GM18517 (cell line): ENCODE data around the gene NEDD4L.
A peak's percentile ranks its signal among the peaks of the same experiment; 100 is the strongest.

ENCODE experiments used
- ATAC-seq: cut with Tn5 transposase; IDR thresholded peaks from one replicate; pipeline ENCODE4 v1.9.1; 2021; ENCODE audit warnings: mild to moderate bottlenecking, moderate library complexity; ENCODE audit not compliant: unreplicated experiment

NEDD4L gene

DNA sequence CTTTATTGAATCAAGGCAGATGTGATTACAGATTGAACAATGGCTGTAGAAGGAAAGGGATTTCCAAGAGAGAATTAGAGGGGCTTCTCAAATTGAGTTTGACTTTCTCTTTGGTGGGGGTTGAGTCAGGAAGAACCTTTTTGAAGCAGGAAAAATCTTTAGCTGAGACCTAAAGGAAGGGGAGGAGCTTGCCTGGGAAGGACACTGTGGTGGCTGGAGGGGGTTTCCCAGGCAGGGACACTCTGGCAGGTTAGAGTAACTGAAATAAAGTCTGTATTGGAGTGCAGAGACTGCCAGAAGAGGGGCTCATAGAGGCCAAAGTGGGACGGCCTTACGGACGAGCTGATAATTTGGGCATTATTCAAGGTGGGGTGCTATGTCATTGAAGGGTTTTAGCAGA is 69.3 kb downstream of the NEDD4L start:
- ATAC-seq, result no peak

DNA sequence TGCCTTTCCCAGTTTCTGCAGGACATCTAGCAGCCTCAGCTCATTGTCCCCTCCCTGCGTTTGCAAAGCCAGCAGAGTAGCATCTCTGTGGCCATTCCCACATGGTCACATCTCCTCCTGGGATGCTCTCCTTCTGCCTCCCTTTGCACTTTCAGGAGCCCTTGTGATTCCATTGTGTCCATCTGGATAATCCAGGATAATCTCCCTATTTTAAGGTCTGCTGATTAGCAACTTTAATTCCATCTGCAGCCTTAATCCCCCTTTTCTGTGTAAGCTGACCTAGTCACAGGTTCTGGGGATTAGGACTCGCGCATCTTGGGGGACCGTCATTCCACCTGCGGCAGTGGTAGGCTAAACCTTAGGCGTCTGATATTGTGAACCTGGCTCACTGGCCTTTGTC is 70.7 kb downstream of the NEDD4L start:
- no peak for ATAC-seq

DNA sequence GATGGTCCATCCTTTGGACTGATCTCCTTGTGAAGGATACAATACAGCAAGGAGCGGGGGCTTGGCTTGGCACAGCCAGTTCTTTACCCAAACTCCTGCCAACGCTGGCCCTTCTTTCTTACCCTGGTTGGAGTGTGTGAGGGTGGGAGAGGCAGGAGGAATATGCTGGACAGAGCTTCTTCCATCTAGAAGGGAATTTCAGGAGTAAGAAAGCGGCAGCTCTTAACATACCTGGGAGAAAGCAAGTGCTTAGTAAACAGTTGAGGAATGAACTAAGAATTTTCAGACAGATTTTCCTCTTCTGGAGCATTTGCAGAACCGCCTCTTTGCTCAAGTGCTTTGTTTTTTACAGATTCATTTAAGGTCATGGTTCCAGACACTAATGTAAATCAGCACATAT is 72.8 kb downstream of the NEDD4L start:
- ATAC-seq, result no peak

DNA sequence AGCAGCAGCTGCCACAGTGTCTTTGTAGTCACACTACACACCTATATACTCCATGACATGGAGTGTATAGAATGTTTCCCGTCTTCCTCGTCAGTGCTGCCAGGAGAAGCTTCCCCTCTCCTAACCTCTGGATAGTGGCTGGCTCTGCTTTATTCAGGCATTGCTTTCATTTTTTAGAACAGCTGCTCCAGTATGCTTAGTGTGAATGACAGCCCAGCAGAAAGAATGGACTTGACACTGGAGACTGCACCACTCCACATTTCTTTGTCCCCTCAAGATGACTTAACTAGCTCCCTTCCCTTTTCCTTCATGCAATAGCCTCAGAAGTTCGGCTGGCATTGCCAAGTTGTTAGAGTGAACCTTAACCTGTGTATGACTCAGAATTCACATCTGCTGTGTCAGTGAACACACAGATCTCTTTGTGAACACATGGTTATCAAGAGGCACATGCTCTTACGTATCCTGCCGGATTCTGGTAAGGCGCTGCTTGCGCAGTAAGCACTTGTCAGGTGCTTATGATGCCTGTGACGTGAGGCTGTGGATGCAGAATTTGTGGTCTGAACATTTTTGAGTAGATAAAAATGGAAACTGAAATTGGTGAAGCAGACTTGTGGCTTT is 73.9 kb downstream of the NEDD4L start:
- ATAC-seq, result no peak

DNA sequence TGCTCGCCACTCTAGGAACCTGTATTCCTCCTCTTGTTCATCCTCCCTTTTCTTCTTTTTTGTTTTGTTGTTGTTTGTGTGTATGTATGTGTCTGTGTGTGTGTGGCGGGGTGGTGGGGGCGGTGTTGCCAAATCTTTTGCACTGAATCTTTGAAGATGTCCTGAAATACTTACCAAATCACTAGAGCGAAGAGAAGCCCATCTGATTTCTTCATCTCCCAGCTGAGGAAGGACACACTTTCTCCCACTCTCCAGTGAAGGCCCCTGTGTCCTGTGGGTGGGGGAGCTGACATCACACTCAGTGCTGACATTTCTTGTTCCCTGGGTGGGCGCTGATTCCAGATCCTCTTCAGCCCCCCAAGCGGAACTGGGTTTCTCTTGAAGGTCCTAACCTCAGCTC is 74.5 kb downstream of the NEDD4L start:
- no peak for ATAC-seq

DNA sequence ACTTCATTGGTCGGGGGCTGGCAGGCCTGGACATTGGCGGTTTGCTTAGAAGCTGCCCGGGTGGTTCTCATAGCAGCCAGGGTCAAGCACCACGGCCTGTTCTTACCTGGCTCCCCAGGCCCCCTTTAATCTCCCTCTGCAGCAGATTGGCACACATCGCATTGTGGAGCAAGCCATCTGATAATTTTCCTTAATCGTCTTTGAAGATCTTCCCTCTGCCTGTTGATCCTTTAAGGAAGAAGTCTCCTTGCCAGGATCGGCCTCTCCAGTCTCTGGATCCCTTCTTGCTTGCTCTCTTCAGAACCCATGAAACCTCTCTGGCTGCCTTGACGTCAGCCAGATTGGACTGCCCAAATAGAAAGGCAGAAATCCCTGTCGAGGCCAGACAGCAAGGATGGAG is 75.8 kb downstream of the NEDD4L start:
- no peak for ATAC-seq

DNA sequence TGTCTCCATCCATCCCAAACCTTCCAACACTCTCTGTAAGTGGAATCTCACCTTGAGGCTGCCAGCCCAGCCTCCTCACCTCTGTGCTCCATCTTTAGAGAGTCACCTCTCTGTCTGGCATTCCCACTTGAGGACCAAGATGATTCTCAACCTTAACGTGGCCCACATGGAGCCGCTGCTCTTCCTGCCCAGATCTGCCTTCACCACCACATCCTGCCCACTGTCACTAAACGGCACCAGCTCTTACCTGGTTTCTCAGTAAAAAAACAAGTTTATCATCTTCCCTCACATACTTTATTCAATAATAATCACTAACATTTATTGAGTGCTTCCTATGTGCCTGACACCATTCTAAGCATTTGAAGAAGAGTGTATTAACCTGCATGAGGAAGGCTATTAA is 80.4 kb downstream of the NEDD4L start:
- no peak for ATAC-seq

DNA sequence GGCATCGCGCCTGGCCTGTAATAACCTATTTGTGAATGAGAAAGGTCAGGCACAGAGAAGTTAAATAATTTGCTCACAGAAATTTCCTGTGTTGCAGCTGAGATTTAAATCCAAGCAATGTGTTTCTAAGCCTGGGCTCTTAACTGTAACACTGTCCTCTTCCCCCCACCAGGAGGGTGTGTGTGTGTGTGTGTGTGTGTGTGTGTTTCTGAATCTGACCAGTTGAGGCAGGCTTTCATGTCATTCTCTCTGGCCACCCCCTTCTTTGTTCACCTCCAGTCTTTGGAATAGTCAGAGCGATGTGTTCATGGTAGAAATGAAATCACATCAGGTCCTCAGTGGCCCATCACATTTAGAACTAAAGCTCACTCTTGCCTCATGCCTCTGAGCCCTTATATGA is 81.2 kb downstream of the NEDD4L start:
- ATAC-seq, result no peak

DNA sequence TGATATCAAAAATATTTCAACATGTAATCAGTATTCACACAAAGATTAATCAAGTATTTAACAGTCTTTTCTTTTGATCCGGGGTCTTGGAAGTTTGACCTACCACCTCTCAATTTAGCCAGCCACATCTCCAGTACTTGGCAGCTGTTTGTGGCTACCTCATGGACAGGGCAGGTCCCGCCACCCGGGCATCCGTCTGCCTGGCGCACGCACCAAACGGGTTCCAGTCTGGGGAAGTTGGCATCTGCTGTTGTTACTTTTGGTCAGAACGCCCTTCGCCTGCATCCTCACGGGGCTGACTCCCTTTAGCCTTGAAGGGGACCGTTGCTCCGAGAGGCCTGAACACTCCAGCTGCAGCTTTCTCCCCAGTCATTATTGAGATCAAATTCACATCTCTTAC is 81.7 kb downstream of the NEDD4L start:
- no peak for ATAC-seq

DNA sequence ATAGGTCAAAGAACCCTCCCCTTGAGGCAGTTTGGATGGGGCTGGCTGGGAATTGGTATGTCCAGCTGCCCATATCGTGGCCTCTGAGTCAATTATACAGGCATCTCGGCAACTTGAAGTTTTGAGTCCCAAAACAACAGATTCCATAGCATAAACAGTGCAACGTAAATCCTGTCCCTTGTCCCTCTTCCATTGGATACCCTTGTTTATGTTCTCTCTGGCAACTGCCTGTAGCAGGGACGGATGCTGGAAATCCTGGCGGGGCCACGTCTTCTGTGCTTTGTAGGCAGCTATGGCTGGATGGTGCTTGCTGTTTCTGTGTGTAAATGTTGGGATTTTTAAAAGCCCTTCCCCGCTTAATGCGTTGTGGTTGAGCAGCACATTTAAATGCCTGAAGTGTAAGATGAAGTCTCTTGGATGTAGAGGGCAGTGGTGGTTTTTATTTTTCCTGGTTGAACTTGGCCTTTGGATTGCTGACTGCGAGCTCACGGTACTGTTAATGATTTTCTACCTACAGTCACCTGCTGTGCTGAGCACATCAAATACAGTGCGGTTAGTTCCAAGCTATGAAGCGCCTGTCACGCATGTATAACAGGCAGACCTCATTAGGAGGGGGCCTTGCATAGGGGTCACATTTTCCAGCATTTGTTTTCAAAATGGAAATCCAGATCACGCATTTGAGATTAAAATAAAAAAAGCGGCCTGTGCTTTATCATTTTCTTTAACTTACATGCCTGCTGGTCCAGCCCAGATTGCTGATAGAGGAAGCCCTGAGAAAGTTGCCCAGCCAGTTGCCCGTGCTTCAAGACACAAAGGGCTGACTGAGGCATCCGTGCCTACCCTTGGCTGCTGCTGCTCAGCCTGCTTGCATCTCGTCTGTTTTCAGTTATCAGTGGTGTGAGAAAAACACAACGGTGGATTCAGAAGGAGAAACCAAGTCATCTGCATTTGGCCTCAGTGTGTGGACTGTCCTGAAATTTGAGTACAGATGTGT is 84.7 kb downstream of the NEDD4L start:
- ATAC-seq, result no peak

DNA sequence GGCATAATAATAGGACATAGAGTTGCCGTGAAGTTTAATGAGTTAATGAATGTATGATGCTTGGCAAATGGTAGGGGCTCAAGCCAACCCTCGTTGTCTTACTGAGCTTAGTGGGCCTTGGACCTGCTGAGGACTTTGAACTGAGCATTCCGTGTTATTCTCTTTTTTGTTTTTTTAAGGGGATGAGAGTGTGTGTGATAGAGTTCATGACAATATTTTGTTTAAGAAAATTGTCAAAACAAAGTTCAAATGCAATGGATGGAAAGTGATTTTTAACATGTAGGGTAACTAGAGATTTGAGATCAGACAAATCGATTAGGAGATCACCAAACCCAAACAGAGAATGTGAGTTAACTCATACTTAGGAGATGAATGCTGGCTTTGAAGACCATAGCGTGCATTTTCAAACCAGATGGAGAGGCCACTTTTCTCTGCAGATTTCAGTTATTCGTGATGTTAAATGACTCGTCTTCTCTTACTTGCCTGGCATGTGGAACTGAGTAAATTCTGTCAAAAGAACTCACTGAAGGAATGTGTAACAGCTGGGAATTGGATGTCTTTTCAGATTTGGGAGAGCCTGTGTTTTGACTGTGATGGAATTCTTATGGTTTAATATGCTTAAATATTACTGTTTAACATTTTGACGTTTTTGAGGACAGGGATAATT is 88.7 kb downstream of the NEDD4L start:
- ATAC-seq, result no peak

DNA sequence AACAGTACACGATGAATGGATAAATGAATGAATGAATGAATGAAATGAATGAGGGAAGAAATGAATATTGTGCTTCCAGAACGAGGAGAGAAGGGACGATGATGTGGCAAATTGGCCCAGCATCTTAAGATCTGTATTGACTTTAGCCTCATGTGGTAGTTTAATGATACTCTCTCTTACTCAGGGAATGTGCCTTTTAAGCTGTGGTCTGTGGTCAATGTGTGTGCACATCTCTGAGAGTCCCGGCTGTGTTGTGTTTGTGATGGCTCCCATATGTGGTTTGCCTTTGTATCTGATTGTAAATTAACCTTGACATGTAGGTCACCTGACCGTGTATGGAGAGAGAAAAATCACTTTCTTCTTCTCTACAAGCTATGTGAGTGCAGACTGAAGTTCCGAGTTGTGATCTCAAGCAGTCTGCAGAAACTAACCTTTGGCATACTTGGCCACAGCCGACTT is 91.2 kb downstream of the NEDD4L start:
- ATAC-seq, result peak; percentile 51

DNA sequence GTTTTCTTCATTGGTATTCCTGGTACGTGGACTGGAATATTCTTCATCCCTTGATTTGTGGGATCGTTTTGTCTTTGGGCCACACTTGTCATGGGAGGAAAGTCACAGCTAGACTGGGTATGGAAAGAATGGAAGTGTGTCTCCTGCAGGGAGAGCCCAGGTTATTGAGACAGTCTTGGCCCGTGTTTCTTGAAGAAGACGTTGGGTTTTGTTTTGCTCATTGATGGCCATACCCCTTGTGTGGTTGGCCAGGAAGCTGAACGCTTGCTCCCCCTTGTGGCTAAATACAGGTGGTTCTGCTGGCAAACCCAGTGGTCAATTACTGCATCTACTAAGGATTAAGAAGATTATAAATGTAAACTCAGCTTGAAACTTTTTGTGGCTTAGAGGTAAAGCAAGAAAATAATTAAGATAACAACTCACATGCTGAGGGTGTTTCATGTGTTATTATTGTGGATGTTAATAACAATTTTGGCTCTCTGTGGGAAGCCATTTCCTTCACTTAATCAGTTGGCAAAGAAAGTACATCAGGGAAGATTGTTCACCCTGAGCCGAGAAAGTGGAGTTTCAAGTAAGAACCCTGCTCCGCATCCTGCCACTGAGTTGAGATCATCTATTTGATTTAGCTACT is 91.8 kb downstream of the NEDD4L start:
- ATAC-seq, result no peak

DNA sequence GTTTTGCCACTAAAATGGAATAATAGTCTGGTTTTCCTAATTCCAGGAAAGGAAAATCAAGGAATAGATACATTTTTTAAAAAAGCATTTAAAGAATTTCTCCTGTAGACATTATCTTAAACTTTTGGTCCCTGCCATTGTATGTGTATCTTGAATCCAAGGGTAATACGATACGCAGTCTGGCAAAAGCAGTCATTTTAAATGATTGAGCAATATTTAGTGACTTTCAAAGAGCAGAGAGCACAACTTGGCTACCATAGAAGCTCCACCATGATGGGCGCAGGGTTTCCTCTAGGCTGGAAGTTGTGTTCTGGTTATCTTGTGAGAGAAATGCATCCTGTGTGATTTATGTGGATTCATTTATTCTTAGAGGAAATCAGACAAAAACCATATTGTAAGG is 92.9 kb downstream of the NEDD4L start:
- no peak for ATAC-seq

DNA sequence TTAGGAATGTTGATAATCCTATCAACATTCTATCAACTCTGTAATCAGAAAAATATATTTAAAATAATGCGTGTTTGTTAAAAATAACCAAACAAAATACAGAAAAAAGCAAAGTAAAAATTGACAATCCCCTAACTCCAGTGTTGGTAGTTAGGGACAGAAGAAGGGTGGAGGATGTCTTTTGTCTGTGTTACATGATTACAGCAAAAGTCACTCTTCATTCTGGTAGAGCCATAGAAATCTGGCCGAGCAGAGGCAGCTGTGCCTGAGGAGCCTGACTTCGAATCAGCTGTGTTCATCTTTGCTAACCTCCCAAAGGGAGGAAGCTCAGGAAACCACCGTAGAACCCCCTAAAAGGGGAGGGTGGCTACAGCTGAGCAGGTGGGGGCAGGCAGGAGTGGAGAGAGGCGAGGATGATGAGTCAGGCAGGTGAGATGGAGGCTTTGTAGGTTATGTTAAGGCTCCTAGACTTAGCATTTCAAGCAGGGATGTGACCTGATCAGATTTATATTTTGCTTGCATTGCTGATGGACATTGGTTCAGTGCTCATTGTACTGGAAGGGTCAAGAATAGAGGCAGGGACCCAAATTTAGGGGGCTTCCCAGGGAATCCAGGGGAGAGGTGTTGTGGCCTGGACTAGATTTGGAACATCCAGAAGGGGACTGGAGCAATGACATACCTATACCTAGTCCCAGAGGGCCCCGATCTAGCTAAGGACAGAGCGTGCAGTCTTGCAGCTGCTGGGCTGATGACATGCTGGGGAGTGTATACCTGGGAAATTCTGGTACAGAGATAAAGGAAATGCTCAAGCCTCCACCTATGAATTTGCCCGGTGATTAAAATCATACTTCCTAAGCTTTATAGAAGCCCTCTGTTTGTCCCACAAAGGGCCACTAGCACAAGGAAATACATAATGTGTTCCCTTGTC is 95.7 kb downstream of the NEDD4L start:
- no peak for ATAC-seq

DNA sequence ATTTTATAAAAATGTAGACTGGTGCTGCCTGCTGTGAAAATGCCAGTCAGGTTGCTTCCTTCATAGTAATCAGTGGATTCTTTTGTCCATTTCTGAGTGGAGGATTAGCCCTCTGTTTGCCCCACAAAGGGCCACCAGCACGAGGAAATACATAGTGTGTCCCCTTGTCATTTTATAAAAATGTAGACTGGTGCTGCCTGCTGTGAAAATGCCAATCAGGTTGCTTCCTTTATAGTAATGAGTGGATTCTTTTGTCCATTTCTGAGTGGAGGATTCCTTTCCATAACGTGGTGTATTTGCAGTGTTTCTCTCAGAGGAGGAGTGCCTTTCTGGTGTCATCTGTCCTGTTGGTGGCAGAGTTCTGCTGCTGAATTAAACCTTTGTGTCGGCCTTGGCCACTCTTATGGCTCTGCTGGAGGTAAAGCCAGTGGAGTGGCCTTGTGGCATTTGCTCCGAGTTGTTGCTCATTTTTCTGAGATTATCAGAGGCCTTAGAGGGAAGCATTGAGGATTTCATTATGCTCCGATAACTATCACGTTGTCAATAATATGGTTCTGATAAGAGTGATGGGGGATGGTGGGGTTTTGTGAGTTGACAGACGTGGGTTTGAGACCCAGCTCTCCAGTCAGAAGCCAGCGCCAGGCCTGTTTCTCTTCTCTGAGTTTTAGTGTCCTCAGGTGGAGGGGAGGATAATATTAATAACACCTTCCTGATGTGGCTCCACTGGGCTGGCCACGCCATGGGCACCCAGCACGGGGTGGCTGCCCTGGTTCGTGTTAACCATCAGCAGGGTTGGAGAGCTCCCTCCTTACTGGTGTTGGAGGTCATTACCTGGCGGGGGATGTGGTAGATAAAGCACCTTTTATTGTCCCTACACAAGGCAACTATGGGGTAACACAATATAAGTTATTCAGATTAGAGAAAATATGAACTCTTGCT is 96.6 kb downstream of the NEDD4L start:
- no peak for ATAC-seq

DNA sequence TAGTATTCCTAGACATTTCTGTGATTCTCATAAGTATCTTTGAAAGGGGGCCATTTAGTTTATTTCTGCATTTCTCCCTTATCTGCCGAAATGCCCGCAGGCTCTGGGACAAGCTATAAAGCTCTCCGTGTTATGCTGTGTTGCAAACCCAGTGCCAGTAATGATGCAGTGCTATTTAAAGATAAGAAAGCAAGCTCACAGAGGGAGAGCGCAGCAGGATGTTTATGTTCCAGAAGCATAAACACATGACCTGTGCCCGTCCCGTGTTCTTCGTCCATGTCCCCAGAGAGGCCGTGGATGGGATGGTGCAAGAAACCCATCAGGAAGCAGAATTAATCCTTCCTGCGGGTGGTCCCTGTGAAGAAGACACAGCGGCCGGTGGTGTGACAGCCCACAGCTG is 99.4 kb downstream of the NEDD4L start:
- ATAC-seq, result no peak

DNA sequence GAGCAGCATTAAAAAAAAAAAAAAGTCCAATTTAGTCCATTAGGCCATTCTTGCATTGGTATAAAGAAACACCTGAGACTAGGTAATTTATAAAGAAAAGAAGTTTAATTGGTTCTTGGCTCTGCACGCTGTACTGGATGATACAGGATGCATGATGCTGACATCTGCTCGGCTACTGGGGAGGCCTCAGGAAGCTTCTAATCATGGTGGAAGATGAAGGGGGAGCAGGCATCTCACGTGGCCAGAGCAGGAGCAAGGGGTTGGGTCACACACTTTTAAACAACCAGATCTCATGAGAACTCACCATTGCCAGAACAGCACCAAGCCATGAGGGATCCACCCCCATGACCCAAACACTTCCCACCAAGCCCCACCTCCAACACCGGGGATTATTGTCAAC is 100.1 kb downstream of the NEDD4L start:
- ATAC-seq, result no peak

DNA sequence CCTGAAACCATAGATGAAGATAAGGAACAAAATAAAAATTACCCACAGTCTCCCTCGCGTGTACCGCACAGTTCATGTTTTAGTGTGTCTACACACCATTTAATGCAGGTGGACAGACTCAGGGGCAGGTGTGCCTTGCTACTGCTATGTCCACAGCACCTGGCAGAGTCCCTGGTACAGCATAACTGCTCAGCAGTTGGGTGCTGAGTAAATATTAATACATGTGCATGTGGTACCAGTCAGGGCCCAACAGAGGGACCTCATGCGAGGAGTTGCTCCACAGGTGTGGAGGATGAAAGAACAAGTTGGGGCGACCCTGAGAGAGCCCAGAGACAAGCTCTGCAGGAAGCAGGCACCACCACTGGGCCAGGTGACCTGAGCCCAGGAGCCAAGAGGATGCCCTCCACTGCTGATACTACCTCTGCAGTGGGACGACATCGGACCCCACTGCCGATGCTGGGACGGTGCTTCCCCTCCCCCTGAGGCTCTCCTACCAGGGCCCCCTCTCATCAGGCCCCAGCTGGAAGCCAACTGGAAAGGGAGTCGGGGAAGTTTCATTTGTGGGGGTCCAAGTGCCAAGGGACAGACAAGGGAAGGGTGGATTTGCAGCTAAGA is 100.8 kb downstream of the NEDD4L start:
- ATAC-seq, result no peak
